HG02840 (cell line): Measurements from ENCODE around the gene AGAP1.

Experiments
- ATAC-seq: cut with Tn5 transposase; IDR thresholded peaks from one replicate; pipeline ENCODE4 v1.9.1; 2021; ENCODE audit warnings: mild to moderate bottlenecking, moderate library complexity, moderate number of reproducible peaks; ENCODE audit not compliant: unreplicated experiment, low FRiP score

Gene AGAP1

GRCh38 chr2:235485362-235485761 is 8.5 kb upstream of the AGAP1 start:
- no peak for ATAC-seq

- ATAC-seq: no peak
Measured at GRCh38 chr2:235486729-235487128, 7.1 kb upstream of the AGAP1 start.

- no peak for ATAC-seq
Measured at GRCh38 chr2:235489897-235490296, 3.9 kb upstream of the AGAP1 start.

- no peak for ATAC-seq
Measured at GRCh38 chr2:235492850-235493344, 946 bp upstream of the AGAP1 start.

GRCh38 chr2:235493402-235493774 is 455 bp upstream of the AGAP1 start:
- no peak for ATAC-seq

GRCh38 chr2:235494716-235495372 is 1.0 kb downstream of the AGAP1 start:
- ATAC-seq: no peak

GRCh38 chr2:235495373-235496238 is 1.8 kb downstream of the AGAP1 start:
- ATAC-seq: no peak

GRCh38 chr2:235496239-235496621 is 2.4 kb downstream of the AGAP1 start:
- ATAC-seq: no peak

GRCh38 chr2:235497096-235497495 is 3.3 kb downstream of the AGAP1 start:
- no peak for ATAC-seq

- no peak for ATAC-seq
Measured at GRCh38 chr2:235498541-235498940, 4.7 kb downstream of the AGAP1 start.

- ATAC-seq: no peak
Measured at GRCh38 chr2:235498946-235499812, 5.3 kb downstream of the AGAP1 start.

GRCh38 chr2:235500110-235500760 is 6.4 kb downstream of the AGAP1 start:
- ATAC-seq: no peak

GRCh38 chr2:235500761-235501672 is 7.2 kb downstream of the AGAP1 start:
- no peak for ATAC-seq

GRCh38 chr2:235501673-235502031 is 7.8 kb downstream of the AGAP1 start:
- ATAC-seq: no peak

GRCh38 chr2:235502336-235502735 is 8.5 kb downstream of the AGAP1 start:
- ATAC-seq: no peak

GRCh38 chr2:235504441-235505180 is 10.8 kb downstream of the AGAP1 start:
- ATAC-seq: no peak

- ATAC-seq: no peak
Measured at GRCh38 chr2:235505181-235505741, 11.4 kb downstream of the AGAP1 start.

GRCh38 chr2:235506291-235506996 is 12.6 kb downstream of the AGAP1 start:
- no peak for ATAC-seq
